Measurements from ENCODE around the gene FNIP2. TPM values are rescaled to one million over a fixed set of nuclear protein-coding genes. Genes with fewer than 3 reads are reported as not detected.

The FNIP2 gene
- polyA plus RNA-seq, 1 of the 3 experiments (the other 2 are of a cell fraction), result 0.97 TPM

GRCh38 chr4:158829254-158829653 is 60.4 kb downstream of the FNIP2 start:
- no peak overlapping the region for H3K27ac ChIP-seq (ENCODE audit: low read depth in 2 of 2, low read length in 1 of 2)
- no peak overlapping the region for H3K4me2 ChIP-seq
- TF ChIP-seq TAF1 (IDR thresholded peaks at IDR 0.05; ENCODE audit: borderline replicate concordance, low read depth, low read length) (no peak), YY1 (IDR thresholded peaks at IDR 0.05; ENCODE audit: low read depth) (no peak), SIN3A (IDR thresholded peaks at IDR 0.05; ENCODE audit: borderline replicate concordance, low read depth, low read length) (no peak), IRF3 (IDR thresholded peaks at IDR 0.05; ENCODE audit: low read depth, low read length) (no peak), TCF12 (IDR thresholded peaks at IDR 0.05) (no peak), EP300 (IDR thresholded peaks at IDR 0.05; ENCODE audit: borderline replicate concordance in 1 of 2, low read depth in 1 of 2, low read length in 1 of 2) (no peak), FOXM1 (IDR thresholded peaks at IDR 0.05; ENCODE audit: low read depth) (no peak), RFX5 (IDR thresholded peaks at IDR 0.05; ENCODE audit: low read length) (no peak), ELF1 (IDR thresholded peaks at IDR 0.05) (no peak), JUND (IDR thresholded peaks at IDR 0.05) (no peak), USF1 (IDR thresholded peaks at IDR 0.05; ENCODE audit: borderline replicate concordance, low read depth) (no peak), RXRA (IDR thresholded peaks at IDR 0.05; ENCODE audit: borderline replicate concordance, low read depth) (no peak), TEAD4 (IDR thresholded peaks at IDR 0.05; ENCODE audit: borderline replicate concordance, insufficient read depth) (no peak), MXI1 (IDR thresholded peaks at IDR 0.05; ENCODE audit: low read depth, low read length) (no peak), NFIC (IDR thresholded peaks at IDR 0.05; ENCODE audit: borderline replicate concordance) (no peak), REST (IDR thresholded peaks at IDR 0.05; ENCODE audit: low read depth, low read length) (no peak), RAD21 (IDR thresholded peaks at IDR 0.05; ENCODE audit: low read length) (no peak), FOSL2 (IDR thresholded peaks at IDR 0.05; ENCODE audit: borderline replicate concordance, low read depth) (no peak)
- 70% methylated on average over 2 of the region's 2 CpGs for WGBS (ENCODE audit: low lambda C conversion rate)
- H2AFZ ChIP-seq (ENCODE audit: low read depth), result no peak overlapping the region
- no peaks in the 10 kb centered on the region for H3K27me3 ChIP-seq (ENCODE audit: insufficient read depth)
- H3K4me1 ChIP-seq (ENCODE audit: control insufficient read depth in 1 of 2, insufficient read depth in 2 of 2, low read depth in 1 of 2, low read length in 1 of 2), result peaks cover 23 to 28% of the 10 kb centered on the region in 2 experiments; a peak in 3 of 4 replicates
- no peaks in the 10 kb centered on the region for H3K9me2 ChIP-seq
- H3K36me3 ChIP-seq (replicated peaks in 1 of 2; ENCODE audit: control insufficient read depth in 1 of 2, insufficient read depth in 2 of 2, low read length in 1 of 2), result peaks cover 15 to 20% of the 10 kb centered on the region in 2 experiments
- no peaks in the 10 kb centered on the region for H3F3A ChIP-seq (replicated peaks; ENCODE audit: insufficient read depth)
- H3K9ac ChIP-seq, result no peak overlapping the region
- H3K4me3 ChIP-seq (ENCODE audit: low read depth in 2 of 2, low read length in 1 of 2), result no peak overlapping the region
- H3K79me2 ChIP-seq (ENCODE audit: insufficient read depth), result 0 out of 2 replicates have a peak, but pooled peaks cover under 1% of the 10 kb centered on the region
- DNase-seq, result no peak
- H4K20me1 ChIP-seq (ENCODE audit: insufficient read depth), result no peaks in the 10 kb centered on the region
- H3K9me3 ChIP-seq, result no peaks in the 10 kb centered on the region
- POLR2A ChIA-PET, result no interaction called here
- CTCF ChIA-PET, result interaction anchor here (1.2 kb wide), 1 partner anchor 14 kb away, joined by 3 read pairs; no protein-coding TSS in a partner anchor

Measured in SK-N-SH (cell line).